HepG2 (cell line): ENCODE results near the gene INPP5E. TPM values are rescaled to one million over a fixed set of nuclear protein-coding genes. Genes with fewer than 3 reads are reported as not detected.

ENCODE experiments used
- CSRNP1 ChIP-seq: sonication (generic); formaldehyde crosslinking; IDR thresholded peaks from 2 replicates; pipeline ENCODE4 v1.8.1; 2023; ENCODE audit warnings: mild to moderate bottlenecking, missing genetic modification reagents
- FOXP4 ChIP-seq: sonication (generic); formaldehyde crosslinking; IDR thresholded peaks from 2 replicates; pipeline ENCODE4 v1.4.0; 2020; ENCODE audit warnings: missing genetic modification reagents
- KDM3A ChIP-seq: IDR thresholded peaks from 2 replicates; pipeline ENCODE4 v1.6.1; 2018; ENCODE audit warnings: low read depth, missing compliant biosample characterization
- KLF16 ChIP-seq, 2 experiments: sonication (generic) in 1 of 2; formaldehyde crosslinking in 1 of 2; IDR thresholded peaks; 2 replicates each; pipeline versions ENCODE4 v1.6.1 to v1.8.0; 2016 to 2023; ENCODE audit warnings: missing genetic modification reagents in 2 of 2, missing compliant biosample characterization in 1 of 2
- MAFK ChIP-seq, 2 experiments: IDR thresholded peaks in 1 of 2; conservative IDR thresholded peaks in 1 of 2; 2 replicates each; pipeline ENCODE4 v1.6.1; 2011; ENCODE audit warnings: improper control_type of control experiment in 2 of 2, low read length in 2 of 2
- NCOA1 ChIP-seq: sonication (generic); formaldehyde crosslinking; IDR thresholded peaks from 2 replicates; pipeline ENCODE4 v1.9.0; 2021; ENCODE audit warnings: missing genetic modification reagents
- PRDM15 ChIP-seq: sonication (generic); formaldehyde crosslinking; IDR thresholded peaks from 2 replicates; pipeline ENCODE4 v1.4.0; 2020; ENCODE audit warnings: missing genetic modification reagents
- REL ChIP-seq: sonication (generic); formaldehyde crosslinking; conservative IDR thresholded peaks from 2 replicates; pipeline ENCODE4 v1.8.0; 2022; ENCODE audit warnings: mild to moderate bottlenecking, missing genetic modification reagents, moderate library complexity
- TAF15 ChIP-seq: fragments of 200-400 bp; formaldehyde crosslinking; IDR thresholded peaks from one replicate; pipeline ENCODE4 v1.6.1; 2018; ENCODE audit warnings: mild to moderate bottlenecking, low read depth, low read length; ENCODE audit not compliant: poor library complexity, severe bottlenecking
- ZBTB43 ChIP-seq: sonication (generic); formaldehyde crosslinking; conservative IDR thresholded peaks from 2 replicates; pipeline ENCODE4 v1.4.0; 2020; ENCODE audit warnings: missing genetic modification reagents
- ZNF232 ChIP-seq: sonication (generic); formaldehyde crosslinking; IDR thresholded peaks from 2 replicates; pipeline ENCODE4 v1.4.0; 2020; ENCODE audit warnings: missing genetic modification reagents, borderline replicate concordance
- ZNF362 ChIP-seq: sonication (generic); formaldehyde crosslinking; IDR thresholded peaks from 2 replicates; pipeline ENCODE4 v1.4.0; 2020; ENCODE audit warnings: missing genetic modification reagents, mild to moderate bottlenecking, borderline replicate concordance
- ZNF597 ChIP-seq: sonication (generic); formaldehyde crosslinking; IDR thresholded peaks from 2 replicates; pipeline ENCODE4 v1.5.0; 2020; ENCODE audit warnings: missing genetic modification reagents
- polyA plus RNA-seq, 8 experiments: library from polyadenylated mRNA; depleted of rRNA in 3 of 8; stranded (reverse) in 7 of 8; unstranded in 1 of 8; fragments of >200 nt; fragmentation: Illumina TruSeq in 4 of 8; extraction: Trizol in 4 of 8; gene quantifications; 2 replicates each; pipeline versions ENCODE4 v1.2.1 to v1.2.3, GENCODE V29; 2011 to 2016; ENCODE audit warnings: low read depth in 4 of 8, missing spikeins in 1 of 8, mixed read lengths in 1 of 8; ENCODE audit not compliant: insufficient read depth in 1 of 8
- total RNA-seq, 5 experiments: library from RNA; depleted of rRNA; stranded (reverse); fragments of >200 nt; fragmentation: Illumina TruSeq; extraction: Trizol; gene quantifications; 2 replicates each; pipeline ENCODE4 v1.2.3, GENCODE V29; 2016; ENCODE audit warnings: low read depth in 1 of 5

Gene INPP5E
- total and polyA plus RNA-seq, 2 of the 13 experiments (the other 11 are each of a cell fraction or from before 2014, with no cell fraction given) = 5.5 TPM

- no peak for TF ChIP-seq ZNF362 (CRISPR knock-in tag)
- 0 out of 4 replicates have a peak, but pooled peaks have one; percentile 0 to 1 for TF ChIP-seq MAFK (conservative IDR thresholded peaks at IDR 0.05 in 1 of 2, IDR thresholded peaks at IDR 0.05 in 1 of 2; ENCODE audit: low read length in 2 of 2)
- TF ChIP-seq PRDM15 (CRISPR knock-in tag) = 0 out of 2 replicates have a peak, but pooled peaks have one; percentile 11
- no peak; the same call in 1 of the 2 replicates for TF ChIP-seq CSRNP1
- no peak for TF ChIP-seq ZNF597 (CRISPR knock-in tag)
- no peak for TF ChIP-seq REL (CRISPR knock-in tag)
- TF ChIP-seq KDM3A = peak; percentile 44; the same call in 1 of the 2 replicates
- TF ChIP-seq FOXP4 (CRISPR knock-in tag) = 0 out of 2 replicates have a peak, but pooled peaks have one; percentile 23
- 0 out of 2 replicates have a peak, but pooled peaks have one; percentile 54 for TF ChIP-seq ZBTB43
- TF ChIP-seq ZNF232 = peak; percentile 75; the same call in 1 of the 2 replicates
- 0 out of 4 replicates have a peak, but pooled peaks of 1 of the 2 experiments have one; percentile 3 for TF ChIP-seq KLF16 (CRISPR knock-in tag; IDR thresholded peaks at IDR 0.05)
- 0 out of 2 replicates have a peak, but pooled peaks have one; percentile 37 for TF ChIP-seq NCOA1 (CRISPR knock-in tag)
- TF ChIP-seq TAF15 = no peak
These were observed 44.8 kb upstream of the INPP5E start (continued) for GRCh38 chr9:136484153-136485048.
